HG03139 (cell line): ENCODE results near the gene NUAK1.

Experiments used
- ATAC-seq: cut with Tn5 transposase; IDR thresholded peaks from one replicate; pipeline ENCODE4 v1.9.1; 2021; ENCODE audit not compliant: unreplicated experiment

The NUAK1 gene

GRCh38 chr12:106112145-106112821, 26.5 kb downstream of the NUAK1 start:
- ATAC-seq, result no peak

- ATAC-seq, result no peak
These were observed 28.0 kb downstream of the NUAK1 start for GRCh38 chr12:106110626-106111300.

GRCh38 chr12:106109168-106109910, 29.4 kb downstream of the NUAK1 start:
- no peak for ATAC-seq

DNA sequence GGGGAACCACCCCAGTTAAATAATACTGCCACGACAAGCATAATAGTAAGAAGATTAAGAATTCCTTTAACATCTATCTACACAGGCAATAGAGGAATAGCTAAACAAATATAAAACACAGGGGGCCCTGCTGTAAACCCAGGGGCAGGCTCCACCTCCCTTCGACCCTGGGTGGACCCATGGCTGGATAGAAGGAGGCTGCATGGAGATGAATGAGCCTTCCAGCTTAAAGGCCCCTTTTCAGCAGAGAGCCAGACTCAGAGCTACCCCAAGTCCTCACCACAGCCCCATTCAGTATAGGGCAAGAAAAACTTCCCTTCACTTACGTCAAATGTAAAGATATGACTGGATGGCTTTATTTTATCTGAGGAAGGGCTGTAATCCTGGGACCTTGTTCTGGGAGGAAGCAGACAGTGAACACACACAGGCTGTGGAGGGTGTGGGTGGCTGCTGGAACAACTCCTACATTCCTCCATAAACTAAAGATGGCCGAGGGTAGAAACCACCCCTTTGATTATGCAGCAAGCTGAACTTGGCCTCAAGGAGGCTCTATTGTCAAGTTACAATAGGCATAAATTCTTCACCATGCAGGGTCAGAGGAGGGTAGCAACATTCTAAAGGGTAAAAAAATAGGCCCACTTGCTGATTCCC, 30.4 kb downstream of the NUAK1 start:
- no peak for ATAC-seq

- no peak for ATAC-seq
These were observed 31.2 kb downstream of the NUAK1 start for GRCh38 chr12:106107566-106107965.

GRCh38 chr12:106106892-106107291, 31.9 kb downstream of the NUAK1 start:
- no peak for ATAC-seq

DNA sequence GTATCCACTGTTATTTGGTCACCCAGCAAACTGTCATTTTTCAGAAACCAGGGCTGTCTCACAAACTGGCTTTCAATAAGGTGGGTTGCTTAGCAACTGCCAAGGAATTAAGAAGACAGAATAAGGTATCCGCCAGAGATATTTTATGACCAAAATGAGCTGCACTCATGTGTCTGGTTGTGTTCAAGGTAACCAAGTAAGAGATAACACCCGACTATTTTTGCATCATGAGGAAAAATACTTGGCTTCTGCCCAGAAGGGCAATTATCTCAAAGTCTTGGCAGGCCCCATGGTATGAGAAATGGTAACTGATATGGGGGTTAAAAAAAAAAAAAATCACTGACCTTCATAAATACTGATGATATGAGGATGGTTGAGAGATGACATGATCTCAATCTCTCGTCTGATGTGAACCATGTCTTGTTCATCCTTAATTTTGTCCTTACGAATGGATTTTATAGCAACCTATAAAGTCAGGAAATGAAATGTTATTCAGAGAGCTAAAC, 32.6 kb downstream of the NUAK1 start:
- ATAC-seq, result no peak

DNA sequence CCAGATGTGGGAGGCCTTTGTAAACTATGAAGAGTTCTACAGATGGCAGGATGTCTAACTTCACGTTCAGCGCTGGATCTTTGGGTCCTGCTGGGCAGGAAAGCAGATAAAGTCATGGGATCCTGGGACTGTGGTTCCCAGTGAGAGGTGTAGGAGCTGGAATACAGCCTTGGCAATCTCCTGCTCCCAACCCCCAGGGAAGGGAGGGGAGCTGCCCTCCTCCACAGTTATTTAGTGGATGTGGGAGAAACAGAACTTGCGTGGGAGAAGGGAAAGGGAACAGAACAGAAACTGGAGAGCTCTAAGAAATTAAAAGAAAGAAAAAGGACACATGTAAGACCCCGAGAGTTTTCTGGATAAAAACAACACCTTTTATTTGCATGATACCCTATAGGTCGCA, 37.0 kb downstream of the NUAK1 start:
- no peak for ATAC-seq

GRCh38 chr12:106098691-106099200, 40.0 kb downstream of the NUAK1 start:
- no peak for ATAC-seq

GRCh38 chr12:106097011-106097410, 41.7 kb downstream of the NUAK1 start:
- ATAC-seq, result no peak

- no peak for ATAC-seq
These were observed 42.4 kb downstream of the NUAK1 start for GRCh38 chr12:106096376-106096775.

- ATAC-seq, result no peak
These were observed 44.5 kb downstream of the NUAK1 start for GRCh38 chr12:106094304-106094703.

- ATAC-seq, result no peak
These were observed 45.5 kb downstream of the NUAK1 start for GRCh38 chr12:106093246-106093645.

DNA sequence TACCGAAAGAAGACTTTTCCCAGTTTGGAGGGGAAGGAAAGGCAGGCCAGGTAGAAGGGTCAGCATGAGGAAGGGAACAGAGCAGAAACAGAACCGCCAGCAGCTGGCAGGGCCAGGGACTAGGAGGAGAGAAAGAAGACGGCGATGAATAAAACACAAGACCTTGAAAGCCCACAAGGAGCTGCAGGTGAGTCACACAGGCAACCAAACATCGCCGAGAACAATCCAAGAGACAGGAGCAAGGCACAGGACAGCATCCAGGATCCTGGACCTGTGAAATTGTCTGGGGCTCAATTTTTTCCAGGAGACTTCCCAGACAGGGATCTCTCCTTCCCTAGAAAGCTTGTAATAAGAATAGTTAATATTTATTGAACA, 47.3 kb downstream of the NUAK1 start:
- no peak for ATAC-seq

DNA sequence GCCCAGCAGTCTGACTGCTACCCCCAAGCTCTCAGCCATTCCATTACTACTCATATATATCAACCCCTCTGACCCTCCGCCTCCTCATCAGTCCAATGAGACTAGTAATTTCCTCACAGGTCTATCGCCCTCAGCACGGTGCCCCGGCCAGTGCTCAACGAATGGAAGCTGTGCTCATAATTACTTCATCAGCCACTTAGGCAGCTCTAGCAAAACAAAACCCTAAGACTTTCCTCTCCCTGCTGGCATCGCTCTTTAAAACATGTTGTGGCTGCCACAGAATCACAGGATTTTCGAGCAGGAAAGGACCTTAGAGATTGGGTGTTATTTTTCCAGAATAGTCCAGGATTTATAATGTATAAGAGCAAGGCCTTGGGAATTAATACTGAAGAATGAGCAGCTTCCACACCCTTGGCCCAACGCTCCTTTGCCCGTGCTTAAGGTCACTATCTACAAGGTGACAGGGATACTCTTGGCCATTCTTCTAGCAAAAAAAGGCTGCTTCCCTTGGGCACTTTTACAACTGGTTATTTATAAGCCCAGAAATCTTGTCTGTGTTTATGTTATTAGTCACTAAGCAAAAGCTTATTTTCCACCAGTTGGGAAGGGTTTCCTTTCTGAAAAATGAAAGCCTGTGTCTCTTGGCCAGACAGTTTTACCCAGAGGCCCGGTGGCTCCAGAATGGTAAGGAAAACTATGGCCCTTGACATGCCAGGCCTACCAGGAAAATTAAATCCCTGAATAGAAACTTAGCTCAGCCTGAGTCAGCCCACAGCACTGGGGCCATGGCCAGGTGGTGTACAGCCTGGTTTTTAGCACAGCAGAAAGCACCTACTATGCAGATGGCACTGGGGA, 47.9 kb downstream of the NUAK1 start:
- no peak for ATAC-seq

GRCh38 chr12:106089935-106090334, 48.8 kb downstream of the NUAK1 start:
- ATAC-seq, result no peak

DNA sequence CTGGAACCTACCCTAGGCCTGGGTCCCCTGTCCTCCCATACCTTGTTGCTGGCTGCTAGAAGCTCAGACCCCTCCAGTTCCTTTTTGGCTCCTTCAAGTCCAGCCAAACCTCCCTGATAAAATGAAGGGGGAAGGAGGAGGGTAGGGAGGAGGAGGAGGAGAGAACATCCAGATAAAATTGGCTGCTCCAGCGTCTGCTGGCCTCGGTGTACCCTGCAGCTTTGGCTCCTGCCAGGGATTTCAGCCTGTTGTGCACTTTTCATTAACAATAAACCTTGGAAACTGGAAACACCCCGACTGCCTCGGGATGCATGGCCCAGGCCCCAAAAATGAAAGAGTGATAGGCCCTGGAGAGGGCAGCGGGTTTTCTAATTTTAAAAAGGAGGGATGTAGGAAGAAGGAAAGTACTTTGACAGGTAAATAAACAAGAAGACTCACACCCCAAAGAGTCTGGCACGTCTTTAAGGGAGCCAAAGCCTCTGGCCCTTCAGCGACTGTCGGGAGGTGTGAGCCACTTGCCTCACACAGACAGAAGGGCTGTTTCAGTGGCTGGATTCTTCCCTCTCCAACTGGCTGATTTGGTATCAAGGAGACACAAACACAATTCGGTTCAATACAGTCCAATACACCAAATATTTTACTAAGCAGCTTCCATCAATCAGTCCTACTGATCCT, 49.8 kb downstream of the NUAK1 start:
- no peak for ATAC-seq

GRCh38 chr12:106088246-106088808, 50.4 kb downstream of the NUAK1 start:
- ATAC-seq, result no peak

- no peak for ATAC-seq
These were observed 52.1 kb downstream of the NUAK1 start for GRCh38 chr12:106086696-106087095.
